DMS 273 treated with DMSO at 0.1 percent for 48 hours (cell line): ENCODE measurements around the gene CCL5.

Experiments used
- DNase-seq: peaks from one replicate; lab custom pipeline; 2025; lab: John Stamatoyannopoulos, UW

Gene CCL5

GRCh38 chr17:35879773-35880654, at the start of gene CCL5:
Gene CCL5 (minus strand): TSS chr17:35880360.
- no peak for DNase-seq

- no peak for DNase-seq
Observed at GRCh38 chr17:35927714-35928113, 47.6 kb upstream of the CCL5 start.

GRCh38 chr17:35923609-35924114, 43.5 kb upstream of the CCL5 start:
- DNase-seq, result no peak

GRCh38 chr17:35920229-35920628, 40.1 kb upstream of the CCL5 start:
- DNase-seq, result no peak

GRCh38 chr17:35918665-35919064, 38.5 kb upstream of the CCL5 start:
- DNase-seq, result no peak

GRCh38 chr17:35917519-35918213, 37.5 kb upstream of the CCL5 start:
- DNase-seq, result no peak

- no peak for DNase-seq
Observed at GRCh38 chr17:35915153-35915964, 35.2 kb upstream of the CCL5 start.

GRCh38 chr17:35914354-35914753, 34.2 kb upstream of the CCL5 start:
- DNase-seq, result no peak

- DNase-seq, result no peak
Observed at GRCh38 chr17:35913609-35914008, 33.4 kb upstream of the CCL5 start.

GRCh38 chr17:35912942-35913341, 32.8 kb upstream of the CCL5 start:
- DNase-seq, result no peak

GRCh38 chr17:35912339-35912912, 32.3 kb upstream of the CCL5 start:
- DNase-seq, result no peak

- DNase-seq, result no peak
Observed at GRCh38 chr17:35909408-35909807, 29.2 kb upstream of the CCL5 start.

- DNase-seq, result no peak
Observed at GRCh38 chr17:35907691-35908090, 27.5 kb upstream of the CCL5 start.

GRCh38 chr17:35906926-35907637, 26.9 kb upstream of the CCL5 start:
- DNase-seq, result no peak

GRCh38 chr17:35906191-35906925, 26.2 kb upstream of the CCL5 start:
- DNase-seq, result no peak

GRCh38 chr17:35903451-35903850, 23.3 kb upstream of the CCL5 start:
- DNase-seq, result no peak

- no peak for DNase-seq
Observed at GRCh38 chr17:35901631-35902175, 21.5 kb upstream of the CCL5 start.

- no peak for DNase-seq
Observed at GRCh38 chr17:35900708-35901480, 20.7 kb upstream of the CCL5 start.

GRCh38 chr17:35900280-35900679, 20.1 kb upstream of the CCL5 start:
- DNase-seq, result no peak
